IMR-90 (cell line): ENCODE measurements around the gene C1QTNF12. TPM values are rescaled to one million over a fixed set of nuclear protein-coding genes. Genes with fewer than 3 reads are reported as not detected.

Experiments used
- ATAC-seq: fragments of 200-7000 bp; cut with Tn5 transposase; 2 replicates; pipeline ENCODE4 v1.9.1; 2020; ENCODE audit warnings: low read depth, mild to moderate bottlenecking, moderate library complexity
- BruUV-seq: library from RNA; stranded (reverse); fragments of 400-500 nt; replicated peaks from 2 replicates; lab custom pipeline; 2021; lab: Mats Ljungman, UMichigan
- CTCF ChIA-PET: fragments of 300-600 bp; formaldehyde crosslinking; extraction: SDS; loops from one replicate; lab custom pipeline; 2021; ENCODE audit warnings: antibody characterized with exemption; lab: Yijun Ruan, JAX
- POLR2A ChIA-PET: fragments of 300-600 bp; sonication (Branson Sonifier 250); formaldehyde crosslinking; loops from one replicate; lab custom pipeline; 2022; ENCODE audit warnings: antibody characterized with exemption; ENCODE audit not compliant: unreplicated experiment; lab: Charles Lee
- DNase-seq: peaks from one replicate; pipeline ENCODE4 v3.0.0; 2013
- H2AFZ ChIP-seq: replicated peaks from 2 replicates; pipeline ENCODE3; 2013; ENCODE audit warnings: low read length, mild to moderate bottlenecking; ENCODE audit not compliant: poor library complexity
- H2AK5ac ChIP-seq: 2 replicates; pipeline ENCODE4 v1.6.1; 2013; ENCODE audit warnings: low read depth, low read length, inconsistent platforms
- H2AK9ac ChIP-seq: replicated peaks from 2 replicates; pipeline ENCODE3; 2013; ENCODE audit warnings: mild to moderate bottlenecking, low read depth, low read length, moderate library complexity; ENCODE audit not compliant: poor library complexity
- H2BK120ac ChIP-seq: 2 replicates; pipeline ENCODE4 v1.6.1; 2013; ENCODE audit warnings: low read depth, low read length, inconsistent platforms
- H2BK15ac ChIP-seq: 3 replicates; pipeline ENCODE4 v1.6.1; 2013; ENCODE audit warnings: low read depth, low read length, inconsistent platforms
- H2BK20ac ChIP-seq: 2 replicates; pipeline ENCODE4 v1.6.1; 2013; ENCODE audit warnings: low read depth, mild to moderate bottlenecking, inconsistent platforms, low read length, moderate library complexity
- H2BK5ac ChIP-seq: 2 replicates; pipeline ENCODE4 v1.6.1; 2013; ENCODE audit warnings: mild to moderate bottlenecking, low read depth, low read length, inconsistent platforms; ENCODE audit not compliant: poor library complexity, severe bottlenecking
- H3K14ac ChIP-seq: replicated peaks from 2 replicates; pipeline ENCODE4 v1.6.1; 2013; ENCODE audit warnings: low read depth, low read length, inconsistent platforms
- H3K18ac ChIP-seq: 2 replicates; pipeline ENCODE4 v1.6.1; 2013; ENCODE audit warnings: low read depth, low read length, control low read depth
- H3K23ac ChIP-seq: 2 replicates; pipeline ENCODE4 v1.6.1; 2013; ENCODE audit warnings: low read depth, low read length, inconsistent platforms
- H3K27ac ChIP-seq: 2 replicates; pipeline ENCODE4 v1.5.1; 2013; ENCODE audit warnings: mild to moderate bottlenecking, control low read depth, low read length; ENCODE audit not compliant: insufficient read depth
- H3K27me3 ChIP-seq: 2 replicates; pipeline ENCODE4 v1.6.1; 2013; ENCODE audit warnings: low read length; ENCODE audit not compliant: control insufficient read depth, insufficient read depth
- H3K36me3 ChIP-seq: 2 replicates; pipeline ENCODE4 v1.6.1; 2013; ENCODE audit warnings: low read length, mixed read lengths; ENCODE audit not compliant: control insufficient read depth, insufficient read depth
- H3K4ac ChIP-seq: 2 replicates; pipeline ENCODE4 v1.6.1; 2013; ENCODE audit warnings: low read depth, low read length, inconsistent platforms
- H3K4me1 ChIP-seq: 2 replicates; pipeline ENCODE4 v1.6.1; 2013; ENCODE audit warnings: low read length, mixed read lengths; ENCODE audit not compliant: control insufficient read depth, insufficient read depth
- H3K4me2 ChIP-seq: 2 replicates; pipeline ENCODE4 v1.6.1; 2013; ENCODE audit warnings: low read depth, mild to moderate bottlenecking, control low read depth, low read length, moderate library complexity
- H3K4me3 ChIP-seq: 2 replicates; pipeline ENCODE4 v1.5.1; 2013; ENCODE audit warnings: low read depth, mild to moderate bottlenecking, control low read depth, low read length, moderate library complexity; ENCODE audit not compliant: insufficient read depth
- H3K56ac ChIP-seq: 2 replicates; pipeline ENCODE4 v1.6.1; 2013; ENCODE audit warnings: low read length, inconsistent platforms; ENCODE audit not compliant: insufficient read depth; ENCODE audit errors: extremely low read depth
- H3K79me1 ChIP-seq, 2 experiments: 2 replicates each; pipeline ENCODE4 v1.6.1; 2013; ENCODE audit warnings: low read length in 2 of 2, inconsistent platforms in 1 of 2, low read depth in 1 of 2
- H3K9ac ChIP-seq: 2 replicates; pipeline ENCODE4 v1.6.1; 2013; ENCODE audit warnings: low read depth, low read length, control low read depth
- H3K9me1 ChIP-seq: 2 replicates; pipeline ENCODE4 v1.6.1; 2013; ENCODE audit warnings: low read length, inconsistent platforms; ENCODE audit not compliant: insufficient read depth
- H3K9me3 ChIP-seq: 2 replicates; pipeline ENCODE4 v1.6.1; 2013; ENCODE audit warnings: low read length; ENCODE audit not compliant: control insufficient read depth, insufficient read depth
- H4K20me1 ChIP-seq: 2 replicates; pipeline ENCODE4 v1.6.1; 2013; ENCODE audit warnings: low read length, inconsistent platforms; ENCODE audit not compliant: insufficient read depth
- H4K5ac ChIP-seq: 2 replicates; pipeline ENCODE4 v1.6.1; 2013; ENCODE audit warnings: mild to moderate bottlenecking, low read depth, low read length, control low read depth
- H4K8ac ChIP-seq, 2 experiments: 2 replicates each; pipeline ENCODE4 v1.6.1; 2013; ENCODE audit warnings: low read depth in 2 of 2, low read length in 2 of 2, control low read depth in 1 of 2, inconsistent platforms in 1 of 2
- H4K91ac ChIP-seq: 2 replicates; pipeline ENCODE4 v1.6.1; 2013; ENCODE audit warnings: low read depth, low read length, inconsistent platforms; ENCODE audit not compliant: insufficient read depth
- BHLHE40 ChIP-seq: fragments of 150-350 bp; IDR thresholded peaks from 2 replicates; pipeline ENCODE4 v1.6.1; 2016; ENCODE audit warnings: mild to moderate bottlenecking, low read depth, low read length
- CEBPB ChIP-seq: IDR thresholded peaks from 2 replicates; pipeline ENCODE4 v1.6.1; 2012; ENCODE audit warnings: low read depth, low read length, improper control_type of control experiment
- CHD1 ChIP-seq: IDR thresholded peaks from 2 replicates; pipeline ENCODE4 v1.6.1; 2012; ENCODE audit warnings: low read depth, low read length, improper control_type of control experiment
- CTCF ChIP-seq: conservative IDR thresholded peaks from 2 replicates; pipeline ENCODE4 v1.5.1; 2012; ENCODE audit warnings: mild to moderate bottlenecking, low read depth, low read length, improper control_type of control experiment
- ELK1 ChIP-seq: fragments of 150-350 bp; IDR thresholded peaks from 2 replicates; pipeline ENCODE4 v1.6.1; 2016; ENCODE audit warnings: low read depth, mild to moderate bottlenecking, low read length, moderate library complexity, borderline replicate concordance
- FOS ChIP-seq: fragments of 150-350 bp; IDR thresholded peaks from 2 replicates; pipeline ENCODE4 v1.6.1; 2016; ENCODE audit warnings: low read depth, low read length
- MAFK ChIP-seq: IDR thresholded peaks from 2 replicates; pipeline ENCODE4 v1.6.1; 2012; ENCODE audit warnings: low read depth, low read length, improper control_type of control experiment
- MAZ ChIP-seq: IDR thresholded peaks from 2 replicates; pipeline ENCODE4 v1.6.1; 2012; ENCODE audit warnings: low read depth, mild to moderate bottlenecking, low read length, improper control_type of control experiment, moderate library complexity, borderline replicate concordance
- MXI1 ChIP-seq: IDR thresholded peaks from 2 replicates; pipeline ENCODE4 v1.6.1; 2012; ENCODE audit warnings: low read depth, mild to moderate bottlenecking, low read length, moderate library complexity, borderline replicate concordance
- NFE2L2 ChIP-seq: fragments of 150-350 bp; IDR thresholded peaks from 2 replicates; pipeline ENCODE4 v1.6.1; 2016; ENCODE audit warnings: low read depth, mild to moderate bottlenecking, low read length
- POLR2A ChIP-seq: IDR thresholded peaks from 2 replicates; pipeline ENCODE4 v1.6.1; 2012; ENCODE audit warnings: mild to moderate bottlenecking, low read depth, low read length
- RAD21 ChIP-seq: IDR thresholded peaks from 2 replicates; pipeline ENCODE4 v1.6.1; 2012; ENCODE audit warnings: low read length, improper control_type of control experiment
- RCOR1 ChIP-seq: IDR thresholded peaks from 2 replicates; pipeline ENCODE4 v1.6.1; 2012; ENCODE audit warnings: mild to moderate bottlenecking, low read length, improper control_type of control experiment; ENCODE audit not compliant: insufficient replicate concordance
- RFX5 ChIP-seq: IDR thresholded peaks from 2 replicates; pipeline ENCODE4 v1.8.0; 2012; ENCODE audit warnings: low read depth, mild to moderate bottlenecking, low read length, moderate library complexity
- SMC3 ChIP-seq: fragments of 150-350 bp; IDR thresholded peaks from 2 replicates; pipeline ENCODE4 v1.6.1; 2016; ENCODE audit warnings: low read depth, mild to moderate bottlenecking, antibody characterized with exemption, low read length, moderate library complexity
- USF2 ChIP-seq: fragments of 150-350 bp; IDR thresholded peaks from 2 replicates; pipeline ENCODE4 v1.6.1; 2017; ENCODE audit warnings: mild to moderate bottlenecking, antibody characterized with exemption, low read length, low read depth
- WGBS, 2 experiments: methylation state at CpG; one replicate each; pipeline versions ENCODE4 v1.1.5 to v1.1.7; 2013; ENCODE audit warnings: missing lambda C conversion rate in 2 of 2; ENCODE audit not compliant: insufficient read length in 1 of 2; ENCODE audit errors: extremely low coverage in 2 of 2; 5-methylcytosine and 5-hydroxymethylcytosine counted together
- dilution Hi-C: fragments of 300-500 bp; cut with HindIII; formaldehyde crosslinking; loops from one replicate; pipeline ENCODE4 v1.14.3; 2018; ENCODE audit warnings: low sequenced_read_pairs; ENCODE audit not compliant: unreplicated experiment
- in situ Hi-C: fragments of 300-500 bp; cut with MboI; formaldehyde crosslinking; loops from 3 replicates; pipeline ENCODE4 v1.14.3; 2019; ENCODE audit warnings: low sequenced_read_pairs, inconsistent platforms, mixed read lengths
- intact Hi-C: fragments of 100-400 bp; cut with micrococcal nuclease; formaldehyde crosslinking; loops from 2 replicates; pipeline ENCODE4 v1.10.0; 2022
- polyA plus RNA-seq, 3 experiments: library from polyadenylated mRNA; depleted of rRNA; stranded (reverse); fragments of >200 nt; gene quantifications; 2 replicates each; pipeline ENCODE4 v1.2.3, GENCODE V29; 2012; ENCODE audit warnings: low replicate concordance in 1 of 3
- total RNA-seq: library from RNA; depleted of rRNA; stranded (reverse); fragments of >200 nt; gene quantifications from 2 replicates; pipeline ENCODE4 v1.2.3, GENCODE V29; 2012

C1QTNF12 gene
- total and polyA plus RNA-seq, 2 of the 4 experiments (the other 2 are of a cell fraction): 0.36 to 1.1 TPM

GRCh38 chr1:1245817-1246576 is 525 bp downstream of the C1QTNF12 start:
- DNase-seq (no peak), ATAC-seq (no peak)
- H4K91ac ChIP-seq: no peak overlapping the region
- H3K4me3 ChIP-seq: no peak overlapping the region
- intact Hi-C loops (no loop called here), dilution Hi-C loops (no loop called here), in situ Hi-C loops (no loop called here)
- H3K4ac ChIP-seq: no peak overlapping the region
- no peak overlapping the region for H3K23ac ChIP-seq
- H3K36me3 ChIP-seq: peaks cover 8% of the 10 kb centered on the region; the same call in 1 of the 2 replicates
- H3K9me1 ChIP-seq: no peaks in the 10 kb centered on the region
- no peak overlapping the region for H2AK5ac ChIP-seq
- 51% methylated on average over 19 of the region's 45 CpGs; no CpG with 5 or more reads in 1 of the 2 experiments for WGBS, 2 experiments
- H2BK5ac ChIP-seq: no peak overlapping the region
- H3K79me1 ChIP-seq: no peaks in the 10 kb centered on the region; a peak in 1 of 4 replicates
- no peak overlapping the region for H4K5ac ChIP-seq
- no peak overlapping the region for H3K18ac ChIP-seq
- no peak overlapping the region for H2AFZ ChIP-seq
- no peak for TF ChIP-seq RCOR1
- TF ChIP-seq USF2: no peak
- no peak for TF ChIP-seq ELK1
- TF ChIP-seq POLR2A: no peak
- TF ChIP-seq MXI1: no peak
- TF ChIP-seq MAZ: no peak
- TF ChIP-seq CHD1: no peak
- no peak for TF ChIP-seq CTCF
- TF ChIP-seq BHLHE40: no peak
- no peak for TF ChIP-seq NFE2L2
- no peak for TF ChIP-seq FOS
- TF ChIP-seq RAD21: no peak
- TF ChIP-seq CEBPB: no peak
- no peak for TF ChIP-seq SMC3
- no peak for TF ChIP-seq RFX5
- no peak for TF ChIP-seq MAFK
- H3K14ac ChIP-seq: no peak overlapping the region
- H3K9me3 ChIP-seq: no peaks in the 10 kb centered on the region
- H3K4me1 ChIP-seq: peaks cover 13% of the 10 kb centered on the region
- H4K20me1 ChIP-seq: no peaks in the 10 kb centered on the region; the same call in 1 of the 2 replicates
- H3K27ac ChIP-seq: no peak overlapping the region
- H2BK15ac ChIP-seq: no peak overlapping the region
- no peak overlapping the region for H4K8ac ChIP-seq
- no peak overlapping the region for H3K4me2 ChIP-seq
- BruUV-seq: no TSS peak
- no peak overlapping the region for H3K9ac ChIP-seq
- no peak overlapping the region for H2AK9ac ChIP-seq
- H2BK20ac ChIP-seq: no peak overlapping the region
- ChIA-PET POLR2A (no interaction called here), CTCF (no interaction called here)
- no peak overlapping the region for H3K56ac ChIP-seq
- H2BK120ac ChIP-seq: no peak overlapping the region
- no peaks in the 10 kb centered on the region for H3K27me3 ChIP-seq
